Omental fat pad (tissue), 4 donors: ENCODE measurements around the gene ATAD3C. TPM values are rescaled to one million over a fixed set of nuclear protein-coding genes. Genes with fewer than 3 reads are reported as not detected.

Experiments
- ATAC-seq: fragments of 150-250 bp; one replicate; pipeline ENCODE4 v1.9.1; 2016; ENCODE audit warnings: mild to moderate bottlenecking, moderate library complexity; ENCODE audit not compliant: low FRiP score
- DNase-seq: peaks from one replicate; pipeline ENCODE4 v3.0.0-alpha.2; 2019; ENCODE audit warnings: low spot score
- total RNA-seq, 4 donors: library from RNA; depleted of rRNA; stranded (reverse); fragments of >200 nt; gene quantifications; one replicate each; pipeline ENCODE4 v1.1.0, GENCODE V29; 2016
- TF ChIP-seq, protein P1 (sequence below), 3 donors: fragments of 450-650 bp; IDR thresholded peaks; one replicate each; pipeline ENCODE4 v1.5.1; 2016 to 2017; ENCODE audit warnings: antibody characterized with exemption in 3 of 3, mild to moderate bottlenecking in 3 of 3, moderate library complexity in 2 of 3

The ATAD3C gene
- total RNA-seq, 4 donors from 2014 or later, result 0.69 to 3.5 (median 2.4) TPM; not detected in 1

DNA sequence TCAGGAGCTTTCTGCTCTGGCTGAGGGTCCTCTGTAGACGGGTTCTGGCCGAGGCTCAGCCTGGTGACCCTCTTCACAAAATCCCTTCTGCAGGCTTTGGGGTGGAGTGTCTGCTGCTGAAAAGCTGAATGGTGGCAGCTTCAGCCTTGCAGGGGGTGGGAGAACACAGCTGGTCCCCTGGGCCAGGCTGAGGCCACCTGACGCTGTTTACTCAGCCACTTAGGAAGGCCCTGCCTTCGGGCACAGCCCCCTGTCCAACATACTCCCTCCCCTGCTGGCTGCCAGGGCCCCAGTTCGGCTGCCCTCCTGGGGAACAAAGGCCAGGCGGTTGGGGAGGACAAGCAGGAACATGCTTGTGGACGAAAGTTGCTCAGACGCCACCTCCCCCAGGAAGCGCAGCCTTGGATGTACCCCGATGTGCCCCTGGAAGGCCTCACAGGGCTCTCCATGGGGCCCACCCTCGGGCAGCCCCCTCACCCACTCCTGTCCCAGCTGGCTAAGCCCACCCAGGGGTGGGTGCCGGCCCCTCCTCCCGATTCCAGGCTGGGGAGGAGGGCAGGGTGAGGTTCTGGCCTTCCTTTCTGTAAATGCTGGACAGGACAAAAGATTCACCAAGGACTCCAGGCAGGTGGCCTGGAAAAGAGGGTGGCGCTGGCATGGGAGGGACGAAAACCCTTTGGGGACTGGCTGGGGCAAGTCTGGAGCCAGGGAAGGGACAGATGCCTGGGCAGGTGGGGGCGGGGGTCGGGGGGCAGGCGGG is 28.2 kb upstream of the ATAD3C start, which contains the start of gene ANKRD65:
ANKRD65 (minus strand) TSS at position 130 of the 760 bp plus-strand sequence. CDS start 271 bp downstream, outside the sequence.
- no peak for DNase-seq
- TF ChIP-seq, protein P1, sequence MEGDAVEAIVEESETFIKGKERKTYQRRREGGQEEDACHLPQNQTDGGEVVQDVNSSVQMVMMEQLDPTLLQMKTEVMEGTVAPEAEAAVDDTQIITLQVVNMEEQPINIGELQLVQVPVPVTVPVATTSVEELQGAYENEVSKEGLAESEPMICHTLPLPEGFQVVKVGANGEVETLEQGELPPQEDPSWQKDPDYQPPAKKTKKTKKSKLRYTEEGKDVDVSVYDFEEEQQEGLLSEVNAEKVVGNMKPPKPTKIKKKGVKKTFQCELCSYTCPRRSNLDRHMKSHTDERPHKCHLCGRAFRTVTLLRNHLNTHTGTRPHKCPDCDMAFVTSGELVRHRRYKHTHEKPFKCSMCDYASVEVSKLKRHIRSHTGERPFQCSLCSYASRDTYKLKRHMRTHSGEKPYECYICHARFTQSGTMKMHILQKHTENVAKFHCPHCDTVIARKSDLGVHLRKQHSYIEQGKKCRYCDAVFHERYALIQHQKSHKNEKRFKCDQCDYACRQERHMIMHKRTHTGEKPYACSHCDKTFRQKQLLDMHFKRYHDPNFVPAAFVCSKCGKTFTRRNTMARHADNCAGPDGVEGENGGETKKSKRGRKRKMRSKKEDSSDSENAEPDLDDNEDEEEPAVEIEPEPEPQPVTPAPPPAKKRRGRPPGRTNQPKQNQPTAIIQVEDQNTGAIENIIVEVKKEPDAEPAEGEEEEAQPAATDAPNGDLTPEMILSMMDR (IDR thresholded peaks at IDR 0.05), result no peak
- no peak for ATAC-seq

- TF ChIP-seq, protein P1 (IDR thresholded peaks at IDR 0.05), result no peak
- no peak for DNase-seq
- ATAC-seq, result no peak
Observed at GRCh38 chr1:1421907-1422464, 27.5 kb upstream of the ATAD3C start.

DNA sequence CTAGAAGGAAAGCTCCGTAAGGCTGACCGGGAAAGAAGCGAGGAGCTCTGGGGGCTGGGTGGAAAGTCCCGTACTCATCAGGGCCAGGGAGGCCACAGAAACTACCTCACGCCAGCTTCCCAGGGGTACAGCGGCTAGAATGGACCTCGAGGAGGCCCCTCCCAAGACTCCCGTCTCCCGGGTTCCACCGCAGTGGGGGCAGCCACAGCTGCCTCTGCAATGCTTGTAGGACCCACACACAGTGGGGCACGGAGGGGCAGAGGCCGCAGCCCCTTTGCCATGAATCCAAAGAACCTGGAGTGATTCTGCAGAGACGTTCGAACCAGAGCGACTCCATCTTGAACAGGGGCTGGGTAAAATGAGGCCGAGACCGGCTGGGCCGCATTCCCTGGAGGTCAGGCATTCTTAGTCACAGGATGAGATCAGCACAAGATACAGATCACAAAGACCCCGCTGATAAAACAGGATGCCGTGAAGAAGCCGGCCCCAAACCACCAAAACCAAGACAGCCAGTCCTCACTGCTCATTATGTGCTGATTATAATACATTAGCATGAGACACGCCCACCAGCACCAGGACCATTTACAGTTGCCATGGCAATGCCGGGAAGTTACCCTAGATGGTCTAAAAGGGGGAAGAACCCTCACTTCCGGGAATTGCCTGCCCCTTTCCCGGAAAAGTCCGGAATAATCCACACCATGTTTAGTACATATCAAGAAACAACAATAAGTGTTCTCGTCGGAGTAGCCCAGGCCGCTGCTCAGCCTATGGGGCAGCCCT is 26.8 kb upstream of the ATAD3C start:
- DNase-seq (no peak), ATAC-seq (no peak)
- TF ChIP-seq, protein P1 (IDR thresholded peaks at IDR 0.05), result no peak

- no peak for ATAC-seq
- TF ChIP-seq, protein P1 (IDR thresholded peaks at IDR 0.05), result no peak
- no peak for DNase-seq
Observed at GRCh38 chr1:1423245-1423597, 26.3 kb upstream of the ATAD3C start.

GRCh38 chr1:1424707-1425106 is 24.8 kb upstream of the ATAD3C start:
- ATAC-seq, result no peak
- TF ChIP-seq, protein P1 (IDR thresholded peaks at IDR 0.05), result no peak
- DNase-seq, result no peak

GRCh38 chr1:1425426-1425752 is 24.1 kb upstream of the ATAD3C start:
- TF ChIP-seq, protein P1 (IDR thresholded peaks at IDR 0.05), result no peak
- ATAC-seq (no peak), DNase-seq (no peak)
